ENCODE results near the gene COBL.

DNA sequence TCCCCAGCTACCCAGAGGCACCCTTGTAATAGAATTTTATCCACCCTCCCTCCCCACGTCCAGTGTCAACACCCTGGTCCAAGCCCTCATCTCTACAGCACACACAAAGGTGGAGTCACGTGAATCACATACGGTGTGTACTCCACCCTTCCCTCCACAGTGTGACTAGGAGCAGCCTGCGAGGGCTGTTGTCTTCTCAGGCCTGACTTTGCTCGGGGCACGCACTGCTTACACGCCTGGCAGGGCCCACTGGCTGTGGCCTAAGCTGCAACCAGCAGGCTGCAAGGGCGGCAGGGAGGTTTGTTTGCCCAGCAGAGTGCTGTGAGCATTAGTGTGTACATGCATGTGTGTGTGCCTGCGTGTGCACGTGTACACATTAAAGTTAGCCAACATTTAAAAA, 93.7 kb downstream of the COBL start:
- TF ChIP-seq, protein P1, sequence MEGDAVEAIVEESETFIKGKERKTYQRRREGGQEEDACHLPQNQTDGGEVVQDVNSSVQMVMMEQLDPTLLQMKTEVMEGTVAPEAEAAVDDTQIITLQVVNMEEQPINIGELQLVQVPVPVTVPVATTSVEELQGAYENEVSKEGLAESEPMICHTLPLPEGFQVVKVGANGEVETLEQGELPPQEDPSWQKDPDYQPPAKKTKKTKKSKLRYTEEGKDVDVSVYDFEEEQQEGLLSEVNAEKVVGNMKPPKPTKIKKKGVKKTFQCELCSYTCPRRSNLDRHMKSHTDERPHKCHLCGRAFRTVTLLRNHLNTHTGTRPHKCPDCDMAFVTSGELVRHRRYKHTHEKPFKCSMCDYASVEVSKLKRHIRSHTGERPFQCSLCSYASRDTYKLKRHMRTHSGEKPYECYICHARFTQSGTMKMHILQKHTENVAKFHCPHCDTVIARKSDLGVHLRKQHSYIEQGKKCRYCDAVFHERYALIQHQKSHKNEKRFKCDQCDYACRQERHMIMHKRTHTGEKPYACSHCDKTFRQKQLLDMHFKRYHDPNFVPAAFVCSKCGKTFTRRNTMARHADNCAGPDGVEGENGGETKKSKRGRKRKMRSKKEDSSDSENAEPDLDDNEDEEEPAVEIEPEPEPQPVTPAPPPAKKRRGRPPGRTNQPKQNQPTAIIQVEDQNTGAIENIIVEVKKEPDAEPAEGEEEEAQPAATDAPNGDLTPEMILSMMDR (IDR thresholded peaks at IDR 0.05 in 2 of 3, conservative IDR thresholded peaks at IDR 0.05 in 1 of 3; ENCODE audit: control insufficient read depth in 2 of 3, extremely low read depth in 1 of 3, insufficient read depth in 1 of 3, low read depth in 3 of 3, low read length in 3 of 3), result no peak
- TF ChIP-seq SP1 (IDR thresholded peaks at IDR 0.05; ENCODE audit: low read depth, low read length) (no peak), BCL11A (IDR thresholded peaks at IDR 0.05; ENCODE audit: low read depth, low read length) (no peak), POLR2A (IDR thresholded peaks at IDR 0.05; ENCODE audit: low read depth, low read length) (no peak), TAF1 (IDR thresholded peaks at IDR 0.05; ENCODE audit: borderline replicate concordance, low read depth, low read length) (no peak), JUND (IDR thresholded peaks at IDR 0.05; ENCODE audit: low read depth, low read length) (no peak), SMAD1 (IDR thresholded peaks at IDR 0.05; ENCODE audit: low read depth, partially characterized antibody) (no peak), NFXL1 (IDR thresholded peaks at IDR 0.05; ENCODE audit: borderline replicate concordance) (no peak), NFIC (IDR thresholded peaks at IDR 0.05; ENCODE audit: low read depth, low read length) (no peak), HDAC2 (IDR thresholded peaks at IDR 0.05) (no peak), EZH2 (IDR thresholded peaks at IDR 0.05; ENCODE audit: borderline replicate concordance, control insufficient read depth, low read depth, low read length) (no peak)
- TF ChIP-seq, protein P2, sequence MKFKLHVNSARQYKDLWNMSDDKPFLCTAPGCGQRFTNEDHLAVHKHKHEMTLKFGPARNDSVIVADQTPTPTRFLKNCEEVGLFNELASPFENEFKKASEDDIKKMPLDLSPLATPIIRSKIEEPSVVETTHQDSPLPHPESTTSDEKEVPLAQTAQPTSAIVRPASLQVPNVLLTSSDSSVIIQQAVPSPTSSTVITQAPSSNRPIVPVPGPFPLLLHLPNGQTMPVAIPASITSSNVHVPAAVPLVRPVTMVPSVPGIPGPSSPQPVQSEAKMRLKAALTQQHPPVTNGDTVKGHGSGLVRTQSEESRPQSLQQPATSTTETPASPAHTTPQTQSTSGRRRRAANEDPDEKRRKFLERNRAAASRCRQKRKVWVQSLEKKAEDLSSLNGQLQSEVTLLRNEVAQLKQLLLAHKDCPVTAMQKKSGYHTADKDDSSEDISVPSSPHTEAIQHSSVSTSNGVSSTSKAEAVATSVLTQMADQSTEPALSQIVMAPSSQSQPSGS (IDR thresholded peaks at IDR 0.05; ENCODE audit: low read length), result no peak
- TF ChIP-seq, protein P3, sequence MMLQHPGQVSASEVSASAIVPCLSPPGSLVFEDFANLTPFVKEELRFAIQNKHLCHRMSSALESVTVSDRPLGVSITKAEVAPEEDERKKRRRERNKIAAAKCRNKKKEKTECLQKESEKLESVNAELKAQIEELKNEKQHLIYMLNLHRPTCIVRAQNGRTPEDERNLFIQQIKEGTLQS (IDR thresholded peaks at IDR 0.05; ENCODE audit: borderline replicate concordance, extremely low read depth, low read depth, low read length), result no peak
- TF ChIP-seq, protein P4, sequence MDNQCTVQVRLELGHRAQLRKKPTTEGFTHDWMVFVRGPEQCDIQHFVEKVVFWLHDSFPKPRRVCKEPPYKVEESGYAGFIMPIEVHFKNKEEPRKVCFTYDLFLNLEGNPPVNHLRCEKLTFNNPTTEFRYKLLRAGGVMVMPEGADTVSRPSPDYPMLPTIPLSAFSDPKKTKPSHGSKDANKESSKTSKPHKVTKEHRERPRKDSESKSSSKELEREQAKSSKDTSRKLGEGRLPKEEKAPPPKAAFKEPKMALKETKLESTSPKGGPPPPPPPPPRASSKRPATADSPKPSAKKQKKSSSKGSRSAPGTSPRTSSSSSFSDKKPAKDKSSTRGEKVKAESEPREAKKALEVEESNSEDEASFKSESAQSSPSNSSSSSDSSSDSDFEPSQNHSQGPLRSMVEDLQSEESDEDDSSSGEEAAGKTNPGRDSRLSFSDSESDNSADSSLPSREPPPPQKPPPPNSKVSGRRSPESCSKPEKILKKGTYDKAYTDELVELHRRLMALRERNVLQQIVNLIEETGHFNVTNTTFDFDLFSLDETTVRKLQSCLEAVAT (IDR thresholded peaks at IDR 0.05), result no peak

Data from GM12878 (cell line).